ENCODE results near the gene SCRN1.

Gene SCRN1

GRCh38 chr7:29945259-29945809 is 44.3 kb downstream of the SCRN1 start:
- peaks cover 27 to 96% of the 10 kb centered on the region in 2 donors for H3K36me3 ChIP-seq (replicated peaks in 1 of 2; ENCODE audit: control insufficient read depth in 2 of 2, insufficient read depth in 2 of 2, low read length in 2 of 2)

GRCh38 chr7:29940199-29940598 is 49.4 kb downstream of the SCRN1 start:
- H2AFZ ChIP-seq (ENCODE audit: low read length): no peak overlapping the region
- H3K27ac ChIP-seq (replicated peaks; ENCODE audit: low read length): no peak overlapping the region
- no peak overlapping the region for H3K4me2 ChIP-seq (ENCODE audit: insufficient read depth, low read length, poor library complexity, severe bottlenecking)
- no peak overlapping the region for H3K18ac ChIP-seq (ENCODE audit: low read length)
- no peak overlapping the region for H4K91ac ChIP-seq (ENCODE audit: low read depth, low read length, poor library complexity)
- no peak overlapping the region for H2BK15ac ChIP-seq (ENCODE audit: low read length)
- no peak overlapping the region for H3K4me3 ChIP-seq (ENCODE audit: low read length in 2 of 2)
- no peak overlapping the region for H3K4ac ChIP-seq (ENCODE audit: low read length)
- WGBS, 2 donors (ENCODE audit: extremely low coverage in 2 of 2, insufficient read length in 2 of 2, insufficient replicate concordance in 1 of 2): no CpG with 5 or more reads among the region's 2 CpGs
- H3K4me1 ChIP-seq (ENCODE audit: control insufficient read depth in 2 of 2, insufficient read depth in 1 of 2, low read depth in 1 of 2, low read length in 2 of 2): no peaks in the 10 kb centered on the region
- no peaks in the 10 kb centered on the region for H3K79me1 ChIP-seq (ENCODE audit: low read depth, low read length)
- H2BK12ac ChIP-seq (ENCODE audit: low read length): no peak overlapping the region
- no peak overlapping the region for H3K14ac ChIP-seq (ENCODE audit: low read length)
- no peaks in the 10 kb centered on the region for H3K27me3 ChIP-seq (ENCODE audit: control insufficient read depth in 3 of 3, insufficient read depth in 3 of 3, low read depth in 1 of 3, low read length in 3 of 3)
- DNase-seq (ENCODE audit: low spot score): no peak
- peaks cover 37 to 96% of the 10 kb centered on the region in 2 donors for H3K36me3 ChIP-seq (replicated peaks in 1 of 2; ENCODE audit: control insufficient read depth in 2 of 2, insufficient read depth in 2 of 2, low read length in 2 of 2)
- H2AK5ac ChIP-seq (ENCODE audit: low read depth, low read length): no peak overlapping the region
- no peak overlapping the region for H2BK120ac ChIP-seq (ENCODE audit: low read depth, low read length)
- H2BK5ac ChIP-seq (ENCODE audit: low read length): no peak overlapping the region
- peaks cover 0 to 2% of the 10 kb centered on the region in 2 donors for H3K9me3 ChIP-seq (replicated peaks in 1 of 2; ENCODE audit: control insufficient read depth in 2 of 2, insufficient read depth in 1 of 2, low read depth in 1 of 2, low read length in 2 of 2)
- H4K8ac ChIP-seq (ENCODE audit: low read depth, low read length): no peak overlapping the region
- no peak overlapping the region for H3K23ac ChIP-seq (ENCODE audit: low read depth, low read length, poor library complexity)
- no peak overlapping the region for H3K9ac ChIP-seq (ENCODE audit: low read depth, low read length, poor library complexity)

More at GRCh38 chr7:29945259-29945809, 44.3 kb downstream of the SCRN1 start:
- Histone ChIP-seq H3K79me1 (ENCODE audit: low read depth, low read length) (no peaks in the 10 kb centered on the region), H3K27me3 (ENCODE audit: control insufficient read depth in 3 of 3, insufficient read depth in 3 of 3, low read depth in 1 of 3, low read length in 3 of 3) (no peaks in the 10 kb centered on the region), H3K9me3 (replicated peaks in 1 of 2; ENCODE audit: control insufficient read depth in 2 of 2, insufficient read depth in 1 of 2, low read depth in 1 of 2, low read length in 2 of 2) (no peaks in the 10 kb centered on the region), H3K23ac (ENCODE audit: low read depth, low read length, poor library complexity) (no peak overlapping the region), H2BK5ac (ENCODE audit: low read length) (no peak overlapping the region), H4K91ac (ENCODE audit: low read depth, low read length, poor library complexity) (no peak overlapping the region), H3K4me3 (ENCODE audit: low read length in 2 of 2) (no peak overlapping the region), H2BK15ac (ENCODE audit: low read length) (no peak overlapping the region), H3K9ac (ENCODE audit: low read depth, low read length, poor library complexity) (no peak overlapping the region), H2BK120ac (ENCODE audit: low read depth, low read length) (no peak overlapping the region), H3K18ac (ENCODE audit: low read length) (no peak overlapping the region), H3K4me1 (ENCODE audit: control insufficient read depth in 2 of 2, insufficient read depth in 1 of 2, low read depth in 1 of 2, low read length in 2 of 2) (no peaks in the 10 kb centered on the region), H3K27ac (replicated peaks; ENCODE audit: low read length) (no peak overlapping the region), H3K14ac (ENCODE audit: low read length) (no peak overlapping the region), H3K4ac (ENCODE audit: low read length) (no peak overlapping the region), H2AFZ (ENCODE audit: low read length) (no peak overlapping the region), H4K8ac (ENCODE audit: low read depth, low read length) (no peak overlapping the region), H3K4me2 (ENCODE audit: insufficient read depth, low read length, poor library complexity, severe bottlenecking) (no peak overlapping the region), H2AK5ac (ENCODE audit: low read depth, low read length) (no peak overlapping the region), H2BK12ac (ENCODE audit: low read length) (no peak overlapping the region)
- no peak for DNase-seq (ENCODE audit: low spot score)
- no CpG with 5 or more reads among the region's 4 CpGs for WGBS, 2 donors (ENCODE audit: extremely low coverage in 2 of 2, insufficient read length in 2 of 2, insufficient replicate concordance in 1 of 2)

DNA sequence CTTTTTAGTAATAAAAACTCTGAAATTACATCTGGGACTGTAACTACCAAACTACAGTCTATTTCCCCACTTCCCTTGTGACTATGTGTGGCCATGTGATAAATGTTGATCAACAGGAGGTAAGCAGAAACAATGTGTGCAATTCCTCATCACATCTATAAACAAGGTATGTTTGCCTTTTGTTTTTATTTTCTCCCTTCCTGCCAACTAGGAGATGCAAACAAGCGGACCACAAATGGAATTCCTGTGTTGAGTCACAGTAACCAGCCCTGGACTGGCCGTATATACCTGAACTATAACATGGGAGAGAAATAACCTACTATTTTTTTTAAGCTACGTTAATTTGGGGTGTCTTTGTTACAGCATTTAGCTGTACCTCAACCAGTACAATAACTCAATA is 52.5 kb downstream of the SCRN1 start:
- Histone ChIP-seq H4K8ac (ENCODE audit: low read depth, low read length) (no peak overlapping the region), H3K36me3 (replicated peaks in 1 of 2; ENCODE audit: control insufficient read depth in 2 of 2, insufficient read depth in 2 of 2, low read length in 2 of 2) (peaks cover 29 to 91% of the 10 kb centered on the region in 2 donors), H3K23ac (ENCODE audit: low read depth, low read length, poor library complexity) (no peak overlapping the region), H2AFZ (ENCODE audit: low read length) (no peak overlapping the region), H2BK12ac (ENCODE audit: low read length) (no peak overlapping the region), H2AK5ac (ENCODE audit: low read depth, low read length) (no peak overlapping the region), H3K4me1 (ENCODE audit: control insufficient read depth in 2 of 2, insufficient read depth in 1 of 2, low read depth in 1 of 2, low read length in 2 of 2) (no peaks in the 10 kb centered on the region), H3K9ac (ENCODE audit: low read depth, low read length, poor library complexity) (no peak overlapping the region), H3K4me2 (ENCODE audit: insufficient read depth, low read length, poor library complexity, severe bottlenecking) (no peak overlapping the region), H3K4me3 (ENCODE audit: low read length in 2 of 2) (no peak overlapping the region), H3K18ac (ENCODE audit: low read length) (no peak overlapping the region), H3K27ac (replicated peaks; ENCODE audit: low read length) (no peak overlapping the region), H3K79me1 (ENCODE audit: low read depth, low read length) (no peaks in the 10 kb centered on the region), H4K91ac (ENCODE audit: low read depth, low read length, poor library complexity) (no peak overlapping the region), H3K9me3 (replicated peaks in 1 of 2; ENCODE audit: control insufficient read depth in 2 of 2, insufficient read depth in 1 of 2, low read depth in 1 of 2, low read length in 2 of 2) (peaks cover 0 to 2% of the 10 kb centered on the region in 2 donors), H2BK5ac (ENCODE audit: low read length) (no peak overlapping the region), H2BK120ac (ENCODE audit: low read depth, low read length) (no peak overlapping the region), H2BK15ac (ENCODE audit: low read length) (no peak overlapping the region), H3K27me3 (ENCODE audit: control insufficient read depth in 3 of 3, insufficient read depth in 3 of 3, low read depth in 1 of 3, low read length in 3 of 3) (no peaks in the 10 kb centered on the region), H3K14ac (ENCODE audit: low read length) (no peak overlapping the region), H3K4ac (ENCODE audit: low read length) (no peak overlapping the region)
- WGBS, 2 donors (ENCODE audit: extremely low coverage in 2 of 2, insufficient read length in 2 of 2, insufficient replicate concordance in 1 of 2): no CpG with 5 or more reads among the region's 3 CpGs
- no peak for DNase-seq (ENCODE audit: low spot score)

GRCh38 chr7:29935111-29935510 is 54.5 kb downstream of the SCRN1 start:
- Histone ChIP-seq H3K27me3 (ENCODE audit: control insufficient read depth in 3 of 3, insufficient read depth in 3 of 3, low read depth in 1 of 3, low read length in 3 of 3) (no peaks in the 10 kb centered on the region), H3K9me3 (replicated peaks in 1 of 2; ENCODE audit: control insufficient read depth in 2 of 2, insufficient read depth in 1 of 2, low read depth in 1 of 2, low read length in 2 of 2) (peaks cover 0 to 2% of the 10 kb centered on the region in 2 donors), H3K23ac (ENCODE audit: low read depth, low read length, poor library complexity) (no peak overlapping the region), H3K4me3 (ENCODE audit: low read length in 2 of 2) (no peak overlapping the region), H3K36me3 (replicated peaks in 1 of 2; ENCODE audit: control insufficient read depth in 2 of 2, insufficient read depth in 2 of 2, low read length in 2 of 2) (peaks cover 24 to 91% of the 10 kb centered on the region in 2 donors), H2BK120ac (ENCODE audit: low read depth, low read length) (no peak overlapping the region), H4K91ac (ENCODE audit: low read depth, low read length, poor library complexity) (no peak overlapping the region), H2BK12ac (ENCODE audit: low read length) (no peak overlapping the region), H2AFZ (ENCODE audit: low read length) (no peak overlapping the region), H3K27ac (replicated peaks; ENCODE audit: low read length) (no peak overlapping the region), H2BK5ac (ENCODE audit: low read length) (no peak overlapping the region), H3K18ac (ENCODE audit: low read length) (no peak overlapping the region), H3K79me1 (ENCODE audit: low read depth, low read length) (no peaks in the 10 kb centered on the region), H3K4ac (ENCODE audit: low read length) (no peak overlapping the region), H2AK5ac (ENCODE audit: low read depth, low read length) (no peak overlapping the region), H3K4me1 (ENCODE audit: control insufficient read depth in 2 of 2, insufficient read depth in 1 of 2, low read depth in 1 of 2, low read length in 2 of 2) (no peaks in the 10 kb centered on the region), H3K14ac (ENCODE audit: low read length) (no peak overlapping the region), H4K8ac (ENCODE audit: low read depth, low read length) (no peak overlapping the region), H3K9ac (ENCODE audit: low read depth, low read length, poor library complexity) (no peak overlapping the region), H3K4me2 (ENCODE audit: insufficient read depth, low read length, poor library complexity, severe bottlenecking) (no peak overlapping the region), H2BK15ac (ENCODE audit: low read length) (no peak overlapping the region)
- DNase-seq (ENCODE audit: low spot score): no peak
- WGBS, 2 donors (ENCODE audit: extremely low coverage in 2 of 2, insufficient read length in 2 of 2, insufficient replicate concordance in 1 of 2): no CpG with 5 or more reads among the region's 2 CpGs

Data from neuronal stem cell (in vitro differentiated cells).